H1 (cell line): ENCODE data around the gene ZNF691. TPM values are rescaled to one million over a fixed set of nuclear protein-coding genes. Genes with fewer than 3 reads are reported as not detected.

Experiments used
- CTCF ChIA-PET: fragments of 300-600 bp; sonication (Branson Sonifier 250); formaldehyde crosslinking; loops from one replicate; lab custom pipeline; 2021; ENCODE audit not compliant: partially characterized antibody; lab: Charles Lee
- POLR2A ChIA-PET: fragments of 300-600 bp; sonication (Branson Sonifier 250); formaldehyde crosslinking; loops from one replicate; lab custom pipeline; 2021; ENCODE audit warnings: inconsistent platforms; ENCODE audit not compliant: partially characterized antibody; lab: Charles Lee
- DNase-seq, 2 experiments: peaks; one replicate each; pipeline versions ENCODE4 v3.0.0 to v3.0.0-alpha.2; 2010 to 2022; ENCODE audit warnings: low spot score in 2 of 2, low read depth in 1 of 2, mixed read lengths in 1 of 2
- FAIRE-seq: peaks from 2 replicates; lab custom pipeline; 2011; peaks lifted over from hg19 to GRCh38; lab: Jason Lieb, UNC
- H2AFZ ChIP-seq: 2 replicates; pipeline ENCODE4 v1.8.1; 2012; ENCODE audit warnings: low read length, inconsistent platforms
- H2AK5ac ChIP-seq: 2 replicates; pipeline ENCODE4 v1.6.1; 2013; ENCODE audit warnings: low read depth, low read length
- H2BK120ac ChIP-seq: replicated peaks from 2 replicates; pipeline ENCODE3; 2013; ENCODE audit warnings: low read depth, low read length, inconsistent platforms
- H2BK12ac ChIP-seq: 2 replicates; pipeline ENCODE4 v1.6.1; 2013; ENCODE audit warnings: low read depth, low read length
- H2BK15ac ChIP-seq: 2 replicates; pipeline ENCODE4 v1.6.1; 2013; ENCODE audit warnings: low read length
- H2BK20ac ChIP-seq: 2 replicates; pipeline ENCODE4 v1.6.1; 2013; ENCODE audit warnings: low read length
- H2BK5ac ChIP-seq: 2 replicates; pipeline ENCODE4 v1.6.1; 2013; ENCODE audit warnings: low read depth, low read length
- H3K14ac ChIP-seq: 2 replicates; pipeline ENCODE4 v1.6.1; 2013; ENCODE audit warnings: inconsistent platforms; ENCODE audit not compliant: insufficient read length
- H3K18ac ChIP-seq: 2 replicates; pipeline ENCODE4 v1.6.1; 2013; ENCODE audit warnings: low read length; ENCODE audit errors: extremely low read depth
- H3K23ac ChIP-seq: 2 replicates; pipeline ENCODE4 v1.6.1; 2013; ENCODE audit warnings: inconsistent platforms; ENCODE audit not compliant: insufficient read length
- H3K23me2 ChIP-seq: 2 replicates; pipeline ENCODE4 v1.6.1; 2013; ENCODE audit warnings: low read depth, low read length
- H3K27ac ChIP-seq: 2 replicates; pipeline ENCODE4 v1.6.1; 2011; ENCODE audit warnings: low read depth, low read length, inconsistent platforms
- H3K27me3 ChIP-seq, 4 experiments: replicated peaks in 1 of 4; 1 replicate in 1 of 4; 2 replicates in 3 of 4; pipeline versions ENCODE4 v1.6.1 to v1.8.1; 2011 to 2013; ENCODE audit warnings: low read length in 3 of 4, mild to moderate bottlenecking in 3 of 4, inconsistent platforms in 2 of 4, mixed read lengths in 2 of 4, moderate library complexity in 1 of 4; ENCODE audit not compliant: control insufficient read depth in 3 of 4, insufficient read depth in 3 of 4; ENCODE audit errors: extremely low read depth in 1 of 4
- H3K36me3 ChIP-seq, 4 experiments: 2 replicates each; pipeline versions ENCODE4 v1.6.1 to v1.8.1; 2011 to 2013; ENCODE audit warnings: mild to moderate bottlenecking in 4 of 4, low read length in 3 of 4, moderate library complexity in 2 of 4, control low read depth in 1 of 4, inconsistent platforms in 1 of 4; ENCODE audit not compliant: insufficient read depth in 4 of 4, control insufficient read depth in 2 of 4
- H3K4ac ChIP-seq: replicated peaks from 2 replicates; pipeline ENCODE3; 2013; ENCODE audit warnings: low read length, low read depth, mixed read lengths, inconsistent platforms; ENCODE audit not compliant: insufficient read length
- H3K4me1 ChIP-seq, 4 experiments: replicated peaks in 1 of 4; 1 replicate in 1 of 4; 2 replicates in 3 of 4; pipeline versions ENCODE4 v1.6.1 to v1.8.1; 2011 to 2013; ENCODE audit warnings: low read length in 3 of 4, inconsistent platforms in 2 of 4, mixed read lengths in 1 of 4; ENCODE audit not compliant: insufficient read depth in 4 of 4, control insufficient read depth in 3 of 4
- H3K4me2 ChIP-seq, 2 experiments: 2 replicates each; pipeline versions ENCODE4 v1.6.1 to v1.8.1; 2011 to 2013; ENCODE audit warnings: low read depth in 2 of 2, low read length in 2 of 2, control low read depth in 1 of 2, inconsistent platforms in 1 of 2, mild to moderate bottlenecking in 1 of 2; ENCODE audit not compliant: insufficient read depth in 1 of 2
- H3K4me3 ChIP-seq, 4 experiments: fragments of 200-600, 300-600 bp in 1 of 4; sonication (generic), shearing (Covaris generic), sonication (Bioruptor Twin) in 1 of 4; 2 replicates each; pipeline versions ENCODE4 v1.5.1 to v1.8.1; 2011 to 2016; ENCODE audit warnings: low read length in 4 of 4, low read depth in 3 of 4, control low read depth in 2 of 4, inconsistent platforms in 2 of 4, mild to moderate bottlenecking in 2 of 4, mixed read lengths in 1 of 4, moderate library complexity in 1 of 4; ENCODE audit not compliant: insufficient read depth in 2 of 4; ENCODE audit errors: extremely low read depth in 1 of 4
- H3K56ac ChIP-seq: replicated peaks from 2 replicates; pipeline ENCODE3; 2013; ENCODE audit warnings: low read depth, mild to moderate bottlenecking, mixed read lengths, low read length, inconsistent platforms; ENCODE audit not compliant: insufficient read length
- H3K79me1 ChIP-seq: 2 replicates; pipeline ENCODE4 v1.6.1; 2013; ENCODE audit warnings: low read depth, low read length, control low read depth
- H3K79me2 ChIP-seq, 2 experiments: 2 replicates each; pipeline versions ENCODE4 v1.6.1 to v1.8.1; 2012 to 2013; ENCODE audit warnings: low read length in 2 of 2, mild to moderate bottlenecking in 2 of 2, inconsistent platforms in 1 of 2; ENCODE audit not compliant: insufficient read depth in 2 of 2, control insufficient read depth in 1 of 2
- H3K9ac ChIP-seq, 4 experiments: replicated peaks in 1 of 4; 1 replicate in 1 of 4; 2 replicates in 3 of 4; pipeline versions ENCODE4 v1.6.1 to v1.8.1; 2011 to 2013; ENCODE audit warnings: low read depth in 3 of 4, low read length in 3 of 4, control low read depth in 2 of 4, mild to moderate bottlenecking in 2 of 4, moderate library complexity in 2 of 4, inconsistent platforms in 1 of 4; ENCODE audit errors: extremely low read depth in 1 of 4
- H3K9me3 ChIP-seq, 2 experiments: 2 replicates each; pipeline versions ENCODE4 v1.6.1 to v1.8.1; 2012 to 2013; ENCODE audit warnings: mild to moderate bottlenecking in 2 of 2, moderate library complexity in 2 of 2, control low read depth in 1 of 2, inconsistent platforms in 1 of 2, low read depth in 1 of 2, low read length in 1 of 2, mixed read lengths in 1 of 2; ENCODE audit not compliant: insufficient read depth in 2 of 2
- H4K20me1 ChIP-seq, 2 experiments: replicated peaks in 1 of 2; 2 replicates each; pipeline versions ENCODE3 to v1.8.1; 2011 to 2013; ENCODE audit warnings: inconsistent platforms in 2 of 2, low read length in 2 of 2, mild to moderate bottlenecking in 1 of 2; ENCODE audit not compliant: insufficient read depth in 2 of 2, control insufficient read depth in 1 of 2
- H4K5ac ChIP-seq: 2 replicates; pipeline ENCODE4 v1.6.1; 2013; ENCODE audit warnings: low read length, low read depth, mixed read lengths, inconsistent platforms; ENCODE audit not compliant: insufficient read length
- H4K8ac ChIP-seq: 2 replicates; pipeline ENCODE4 v1.8.0; 2013; ENCODE audit warnings: mild to moderate bottlenecking, moderate library complexity, low read length, inconsistent platforms; ENCODE audit not compliant: insufficient read depth; ENCODE audit errors: extremely low read depth
- H4K91ac ChIP-seq: replicated peaks from 2 replicates; pipeline ENCODE3; 2013; ENCODE audit warnings: low read length, mixed read lengths, inconsistent platforms; ENCODE audit not compliant: insufficient read length
- BRCA1 ChIP-seq: IDR thresholded peaks from 2 replicates; pipeline ENCODE4 v1.6.1; 2012; ENCODE audit warnings: low read depth, low read length, improper control_type of control experiment
- CTBP2 ChIP-seq: IDR thresholded peaks from 2 replicates; pipeline ENCODE4 v1.7.0; 2011; ENCODE audit warnings: borderline replicate concordance, mild to moderate bottlenecking, moderate library complexity, mixed read lengths, low read length; ENCODE audit not compliant: insufficient read depth, insufficient read length
- KDM4A ChIP-seq: IDR thresholded peaks from one replicate; pipeline ENCODE4 v1.7.1; 2012; ENCODE audit warnings: low read depth, mild to moderate bottlenecking, moderate library complexity, low read length, inconsistent platforms; ENCODE audit not compliant: severe bottlenecking
- POLR2A ChIP-seq, 2 experiments: IDR thresholded peaks; 1 replicate in 1 of 2; 2 replicates in 1 of 2; pipeline ENCODE4 v1.6.1; 2011; ENCODE audit warnings: low read depth in 2 of 2, low read length in 2 of 2, mild to moderate bottlenecking in 2 of 2; ENCODE audit errors: control extremely low read depth in 1 of 2
- WGBS, 2 experiments: shearing (Covaris generic) in 1 of 2; methylation state at CpG; one replicate each; pipeline versions ENCODE4 v1.1.6 to v1.1.7; 2013 to 2015; ENCODE audit warnings: low lambda C conversion rate in 2 of 2, mixed read lengths in 2 of 2, inconsistent platforms in 1 of 2, low coverage in 1 of 2, missing lambda C conversion rate in 1 of 2; ENCODE audit not compliant: insufficient replicate concordance in 2 of 2, insufficient coverage in 1 of 2, insufficient read length in 1 of 2; ENCODE audit errors: extremely low coverage in 1 of 2, missing lambda C conversion rate in 1 of 2; 5-methylcytosine and 5-hydroxymethylcytosine counted together
- polyA plus RNA-seq, 7 experiments: library from polyadenylated mRNA; depleted of rRNA in 3 of 7; stranded (reverse) in 5 of 7; unstranded in 2 of 7; fragments of >200 nt in 5 of 7; fragments of 200-250 nt in 2 of 7; gene quantifications; 1 replicate in 5 of 7; 2 replicates in 1 of 7; 4 replicates in 1 of 7; pipeline versions ENCODE4 v1.2.1 to v1.2.3, GENCODE V29; 2011 to 2013; ENCODE audit warnings: missing spikeins in 2 of 7, mixed read lengths in 2 of 7
- total RNA-seq: library from RNA; stranded (reverse); fragmentation: NEBNext Ultra II Directional; extraction: Animal tissue kit (Norgen Biotek cat#: 25700); gene quantifications from 2 replicates; pipeline ENCODE4 v1.2.1, GENCODE V29; 2021

ZNF691 gene
- total and polyA plus RNA-seq, 2 of the 8 experiments (the other 6 are each of a cell fraction or from before 2014, with no cell fraction given) = 19.5 TPM

DNA sequence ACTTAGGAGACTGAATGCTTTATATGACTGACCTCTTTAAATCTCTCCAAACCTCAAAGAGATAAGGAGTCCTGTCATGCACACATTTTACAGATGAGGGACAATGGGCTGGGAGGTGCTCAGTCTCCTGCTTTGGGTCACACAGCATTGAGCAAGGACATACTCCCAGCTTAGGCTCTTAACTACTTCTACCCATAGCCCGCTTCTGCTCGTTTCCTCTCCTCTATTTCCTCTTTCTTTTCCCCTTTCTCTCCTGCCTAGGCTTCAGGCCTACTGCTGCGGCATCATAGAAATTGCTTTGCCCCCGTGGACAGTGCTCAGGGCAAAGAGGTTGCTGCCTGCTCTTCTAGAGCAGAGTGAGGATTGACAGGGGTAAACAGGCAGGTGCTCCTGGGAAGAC is 12.4 kb upstream of the ZNF691 start:
- H3K23ac ChIP-seq = no peak overlapping the region
- no peak overlapping the region for H3K4ac ChIP-seq
- H3K9me3 ChIP-seq = no peaks in the 10 kb centered on the region
- no peaks in the 10 kb centered on the region for H3K36me3 ChIP-seq
- FAIRE-seq (no peak), DNase-seq (peak in 1 of 2 experiments; percentile 23)
- no peak overlapping the region for H4K8ac ChIP-seq
- H2AFZ ChIP-seq = no peak overlapping the region
- CTCF ChIA-PET = interaction anchor here (0.7 to 5.2 kb wide), 3 partner anchors 12 to 237 kb away, joined by 3 to 30 read pairs (median 4); partner anchors contain the start of gene ZNF691
- WGBS, 2 experiments = 91% methylated on average over 4 of the region's 4 CpGs; no CpG with 5 or more reads in 1 of the 2 experiments
- POLR2A ChIA-PET = interaction anchor here (1.7 to 3.0 kb wide), 3 partner anchors 13 to 28 kb away, joined by 4 to 16 read pairs (median 5); partner anchors contain the start of gene ZNF691
- H3K4me2 ChIP-seq = no peak overlapping the region
- no peak overlapping the region for H3K9ac ChIP-seq
- no peaks in the 10 kb centered on the region for H3K79me2 ChIP-seq
- no peak overlapping the region for H2BK12ac ChIP-seq
- no peaks in the 10 kb centered on the region for H3K23me2 ChIP-seq
- H4K5ac ChIP-seq = no peak overlapping the region
- no peak overlapping the region for H2BK5ac ChIP-seq
- H2BK120ac ChIP-seq = no peak overlapping the region
- H3K27ac ChIP-seq = no peak overlapping the region
- H2AK5ac ChIP-seq = no peak overlapping the region
- TF ChIP-seq BRCA1 (no peak), CTBP2 (no peak), POLR2A (IDR thresholded peaks at IDR 0.05; ENCODE audit: control extremely low read depth in 1 of 2, low read depth in 2 of 2, low read length in 2 of 2) (no peak), KDM4A (no peak)
- no peaks in the 10 kb centered on the region for H3K79me1 ChIP-seq
- H3K18ac ChIP-seq = no peak overlapping the region
- H3K14ac ChIP-seq = no peak overlapping the region
- H3K4me1 ChIP-seq = no peaks in the 10 kb centered on the region
- no peak overlapping the region for H2BK15ac ChIP-seq
- no peaks in the 10 kb centered on the region for H3K27me3 ChIP-seq
- no peaks in the 10 kb centered on the region for H4K20me1 ChIP-seq
- H2BK20ac ChIP-seq = no peak overlapping the region
- no peak overlapping the region for H3K56ac ChIP-seq
- H4K91ac ChIP-seq = no peak overlapping the region
- no peak overlapping the region for H3K4me3 ChIP-seq
